Measurements from ENCODE around the gene EPHX1.
A peak's percentile ranks its signal among the peaks of the same experiment; 100 is the strongest.

Gene EPHX1

GRCh38 chr1:225861834-225862580 lies 52.1 kb downstream of the EPHX1 start:
- no peak for DNase-seq (ENCODE audit: low read depth in 3 of 3)

- DNase-seq (ENCODE audit: low read depth in 3 of 3): no peak
Observed at GRCh38 chr1:225862581-225862950, 52.6 kb downstream of the EPHX1 start.

GRCh38 chr1:225863167-225863566 lies 53.2 kb downstream of the EPHX1 start:
- DNase-seq (ENCODE audit: low read depth in 3 of 3): no peak

- no peak for DNase-seq (ENCODE audit: low read depth in 3 of 3)
Observed at GRCh38 chr1:225865514-225865913, 55.6 kb downstream of the EPHX1 start.

GRCh38 chr1:225866061-225866837 lies 56.3 kb downstream of the EPHX1 start:
- peak; percentile 50 to 63 (median 61) for DNase-seq (ENCODE audit: low read depth in 3 of 3)

- DNase-seq (ENCODE audit: low read depth in 3 of 3): no peak
Observed at GRCh38 chr1:225866981-225867380, 57.1 kb downstream of the EPHX1 start.

- DNase-seq (ENCODE audit: low read depth in 3 of 3): no peak
Observed at GRCh38 chr1:225868631-225869330, 58.9 kb downstream of the EPHX1 start.

- DNase-seq (ENCODE audit: low read depth in 3 of 3): no peak
Observed at GRCh38 chr1:225870911-225871310, 61.0 kb downstream of the EPHX1 start.

GRCh38 chr1:225871359-225872074 lies 61.6 kb downstream of the EPHX1 start:
- no peak for DNase-seq (ENCODE audit: low read depth in 3 of 3)

GRCh38 chr1:225872075-225872430 lies 62.1 kb downstream of the EPHX1 start:
- DNase-seq (ENCODE audit: low read depth in 3 of 3): no peak

GRCh38 chr1:225873281-225873850 lies 63.4 kb downstream of the EPHX1 start:
- no peak for DNase-seq (ENCODE audit: low read depth in 3 of 3)

- DNase-seq (ENCODE audit: low read depth in 3 of 3): no peak
Observed at GRCh38 chr1:225874431-225874830, 64.5 kb downstream of the EPHX1 start.

GRCh38 chr1:225875044-225875815 lies 65.3 kb downstream of the EPHX1 start:
- DNase-seq (ENCODE audit: low read depth in 3 of 3): no peak

- DNase-seq (ENCODE audit: low read depth in 3 of 3): no peak
Observed at GRCh38 chr1:225876900-225877510, 67.1 kb downstream of the EPHX1 start.

GRCh38 chr1:225877580-225877979 lies 67.7 kb downstream of the EPHX1 start:
- DNase-seq (ENCODE audit: low read depth in 3 of 3): no peak

- DNase-seq (ENCODE audit: low read depth in 3 of 3): no peak
Observed at GRCh38 chr1:225878282-225878681, 68.4 kb downstream of the EPHX1 start.

- no peak for DNase-seq (ENCODE audit: low read depth in 3 of 3)
Observed at GRCh38 chr1:225879521-225880221, 69.7 kb downstream of the EPHX1 start.

GRCh38 chr1:225880222-225880588 lies 70.3 kb downstream of the EPHX1 start:
- DNase-seq (ENCODE audit: low read depth in 3 of 3): no peak

- no peak for DNase-seq (ENCODE audit: low read depth in 3 of 3)
Observed at GRCh38 chr1:225880636-225881035, 70.7 kb downstream of the EPHX1 start.

Measured in stimulated activated CD4-positive, alpha-beta T cell treated with anti-CD3 and anti-CD28 coated beads, TNF-alpha, amount 100 ng/mL, for 4 hours (primary cell).